Stimulated activated naive CD8-positive, alpha-beta T cell treated with anti-CD3 and anti-CD28 coated beads, Interleukin-15, amount 100 ng/mL, for 72 hours (primary cell): Measurements from ENCODE around the gene CNST.
"Not testable (repeated sequence)": the region's sequence is repeated elsewhere in the genome, so short reads cannot be mapped to it uniquely, and the experiment has no call there.

ENCODE experiments used
- ATAC-seq: fragments of 150-1000 bp; cut with Tn5 transposase; 2 replicates; pipeline ENCODE4 v1.10.0; 2021; ENCODE audit warnings: mild to moderate bottlenecking, moderate library complexity
- DNase-seq, 2 donors: peaks; one replicate each; pipeline ENCODE4 v3.0.0; 2021 to 2022
- H3K27ac Mint-ChIP-seq, 2 donors: one replicate each; pipeline ENCODE4 v1.8.0; 2022; ENCODE audit warnings: mild to moderate bottlenecking in 2 of 2, mixed read lengths in 2 of 2, moderate library complexity in 2 of 2
- H3K27me3 Mint-ChIP-seq: one replicate; pipeline ENCODE4 v1.8.0; 2022; ENCODE audit warnings: mixed read lengths
- H3K4me1 Mint-ChIP-seq: one replicate; pipeline ENCODE4 v1.8.0; 2022; ENCODE audit warnings: mild to moderate bottlenecking, mixed read lengths
- H3K4me3 Mint-ChIP-seq, 2 donors: one replicate each; pipeline ENCODE4 v1.8.0; 2022; ENCODE audit warnings: mild to moderate bottlenecking in 2 of 2, mixed read lengths in 2 of 2, moderate library complexity in 1 of 2
- H3K9me3 Mint-ChIP-seq, 2 donors: one replicate each; pipeline ENCODE4 v1.8.0; 2022; ENCODE audit warnings: mixed read lengths in 2 of 2

The CNST gene

GRCh38 chr1:246540738-246541491 is 25.3 kb upstream of the CNST start:
- no peaks in the 10 kb centered on the region for H3K9me3 Mint-ChIP-seq
- H3K27ac Mint-ChIP-seq, result no peak overlapping the region
- ATAC-seq (no peak), DNase-seq (no peak)
- H3K4me1 Mint-ChIP-seq, result no peaks in the 10 kb centered on the region
- H3K4me3 Mint-ChIP-seq, result no peak overlapping the region
- H3K27me3 Mint-ChIP-seq, result no peaks in the 10 kb centered on the region

GRCh38 chr1:246544001-246544400 is 22.3 kb upstream of the CNST start:
- Mint-ChIP-seq H3K9me3 (no peaks in the 10 kb centered on the region), H3K27ac (no peak overlapping the region), H3K27me3 (no peaks in the 10 kb centered on the region), H3K4me3 (no peak overlapping the region), H3K4me1 (no peaks in the 10 kb centered on the region)
- no peak for ATAC-seq
- no peak for DNase-seq

GRCh38 chr1:246549665-246550064 is 16.6 kb upstream of the CNST start:
- Mint-ChIP-seq H3K27me3 (no peaks in the 10 kb centered on the region), H3K4me3 (no peak overlapping the region), H3K9me3 (no peaks in the 10 kb centered on the region), H3K27ac (no peak overlapping the region), H3K4me1 (no peaks in the 10 kb centered on the region)
- ATAC-seq (no peak), DNase-seq (no peak)

GRCh38 chr1:246550402-246550801 is 15.9 kb upstream of the CNST start:
- ATAC-seq, result no peak
- H3K27ac Mint-ChIP-seq, result no peak overlapping the region
- no peaks in the 10 kb centered on the region for H3K9me3 Mint-ChIP-seq

GRCh38 chr1:246552110-246552509 is 14.1 kb upstream of the CNST start:
- H3K4me1 Mint-ChIP-seq, result no peaks in the 10 kb centered on the region
- H3K27ac Mint-ChIP-seq, result no peak overlapping the region
- no peaks in the 10 kb centered on the region for H3K9me3 Mint-ChIP-seq
- no peak overlapping the region for H3K4me3 Mint-ChIP-seq
- ATAC-seq (no peak), DNase-seq (no peak)
- H3K27me3 Mint-ChIP-seq, result no peaks in the 10 kb centered on the region

More at GRCh38 chr1:246550402-246550801, 15.9 kb upstream of the CNST start:
- H3K4me3 Mint-ChIP-seq, result no peak overlapping the region
- DNase-seq, result no peak
- H3K27me3 Mint-ChIP-seq, result no peaks in the 10 kb centered on the region
- H3K4me1 Mint-ChIP-seq, result no peaks in the 10 kb centered on the region

- Mint-ChIP-seq H3K27ac (no peak overlapping the region), H3K4me1 (peaks cover 2% of the 10 kb centered on the region), H3K4me3 (no peak overlapping the region), H3K9me3 (no peaks in the 10 kb centered on the region), H3K27me3 (no peaks in the 10 kb centered on the region)
- DNase-seq, result no peak
- no peak for ATAC-seq
Observed at GRCh38 chr1:246554201-246554600, 12.1 kb upstream of the CNST start.

- ATAC-seq (no peak), DNase-seq (no peak)
- peak overlapping the region in 1 of 2 donors; percentile 48 for H3K27ac Mint-ChIP-seq
- H3K4me1 Mint-ChIP-seq, result peaks cover 15% of the 10 kb centered on the region
- no peaks in the 10 kb centered on the region for H3K27me3 Mint-ChIP-seq
- H3K4me3 Mint-ChIP-seq, result no peak overlapping the region
- H3K9me3 Mint-ChIP-seq, result no peaks in the 10 kb centered on the region
Observed at GRCh38 chr1:246558041-246558440, 8.2 kb upstream of the CNST start.

- DNase-seq, result no peak
- no peak for ATAC-seq
- Mint-ChIP-seq H3K9me3 (no peaks in the 10 kb centered on the region), H3K4me1 (peaks cover 20% of the 10 kb centered on the region), H3K4me3 (no peak overlapping the region), H3K27me3 (no peaks in the 10 kb centered on the region), H3K27ac (no peak overlapping the region)
Observed at GRCh38 chr1:246559310-246559709, 6.9 kb upstream of the CNST start.

- H3K27me3 Mint-ChIP-seq, H3K9me3 Mint-ChIP-seq, DNase-seq, ATAC-seq, H3K4me3 Mint-ChIP-seq: not testable (repeated sequence)
- peaks cover 29% of the 10 kb centered on the region for H3K4me1 Mint-ChIP-seq
- peak overlapping the region in 1 of 2 donors; percentile 89 for H3K27ac Mint-ChIP-seq
Observed at GRCh38 chr1:246560833-246561232, 5.4 kb upstream of the CNST start.

- H3K27me3 Mint-ChIP-seq, result no peaks in the 10 kb centered on the region
- no peak for DNase-seq
- peak overlapping the region; percentile 96 to 100 for H3K4me3 Mint-ChIP-seq
- peaks cover 41% of the 10 kb centered on the region for H3K4me1 Mint-ChIP-seq
- H3K27ac Mint-ChIP-seq, result peak overlapping the region; percentile 57 to 97
- H3K9me3 Mint-ChIP-seq, result no peaks in the 10 kb centered on the region
- ATAC-seq, result no peak
Observed at GRCh38 chr1:246564839-246565750, 1.2 kb upstream of the CNST start.

GRCh38 chr1:246565751-246566127 is 517 bp upstream of the CNST start:
- Mint-ChIP-seq H3K4me1 (peaks cover 42% of the 10 kb centered on the region), H3K4me3 (peak overlapping the region; percentile 96 to 100), H3K27me3 (no peaks in the 10 kb centered on the region), H3K9me3 (no peaks in the 10 kb centered on the region), H3K27ac (peak overlapping the region; percentile 96 to 97)
- ATAC-seq (no peak), DNase-seq (no peak)

GRCh38 chr1:246566813-246567645 is 773 bp downstream of the CNST start:
- no peaks in the 10 kb centered on the region for H3K27me3 Mint-ChIP-seq
- ATAC-seq (peak; percentile 47), DNase-seq (no peak)
- H3K4me1 Mint-ChIP-seq, result peaks cover 50% of the 10 kb centered on the region
- peak overlapping the region; percentile 96 to 100 for H3K4me3 Mint-ChIP-seq
- H3K9me3 Mint-ChIP-seq, result no peaks in the 10 kb centered on the region
- peak overlapping the region; percentile 97 for H3K27ac Mint-ChIP-seq

GRCh38 chr1:246567646-246568235 is 1.5 kb downstream of the CNST start:
- peaks cover 50% of the 10 kb centered on the region for H3K4me1 Mint-ChIP-seq
- H3K4me3 Mint-ChIP-seq, result peak overlapping the region; percentile 96 to 100
- H3K27ac Mint-ChIP-seq, result peak overlapping the region; percentile 10 to 87
- H3K9me3 Mint-ChIP-seq, result no peaks in the 10 kb centered on the region
- DNase-seq, result no peak
- no peak for ATAC-seq
- no peaks in the 10 kb centered on the region for H3K27me3 Mint-ChIP-seq

- Mint-ChIP-seq H3K27ac (peak overlapping the region; percentile 79 to 99), H3K9me3 (no peaks in the 10 kb centered on the region), H3K27me3 (no peaks in the 10 kb centered on the region), H3K4me3 (peak overlapping the region; percentile 71 to 92), H3K4me1 (peaks cover 55% of the 10 kb centered on the region)
- peak; percentile 29 to 30 for DNase-seq
- ATAC-seq, result peak; percentile 47
Observed at GRCh38 chr1:246569248-246570238, 3.3 kb downstream of the CNST start.
